Activated T-cell treated with anti-CD3 and anti-CD28 coated beads for 1 hour (primary cell): Measurements from ENCODE around the gene POLR2J2.
"Not testable (repeated sequence)": the region's sequence is repeated elsewhere in the genome, so short reads cannot be mapped to it uniquely, and the experiment has no call there.

Source experiments
- DNase-seq: peaks from one replicate; pipeline ENCODE4 v3.0.0-alpha.2; 2020; ENCODE audit warnings: low read depth

POLR2J2 gene

DNA sequence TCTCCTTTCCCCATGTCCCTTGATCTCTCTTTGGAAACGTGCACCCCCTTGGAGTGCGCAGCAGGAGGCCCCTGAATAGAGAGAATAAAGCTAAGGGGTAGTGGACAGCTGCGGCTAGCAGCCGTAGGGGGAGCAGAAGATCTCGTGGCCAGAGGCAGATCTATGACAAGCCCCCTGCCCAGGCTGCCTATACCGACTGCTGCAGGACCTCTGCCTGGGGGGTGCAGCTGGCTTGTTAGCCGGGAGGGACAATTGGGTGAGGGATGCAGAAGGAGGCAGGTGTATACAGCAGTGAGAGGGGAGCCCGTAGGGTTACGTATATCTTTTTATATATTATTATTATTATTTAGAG is 469 bp upstream of the POLR2J2 start:
- DNase-seq: not testable (repeated sequence)

DNA sequence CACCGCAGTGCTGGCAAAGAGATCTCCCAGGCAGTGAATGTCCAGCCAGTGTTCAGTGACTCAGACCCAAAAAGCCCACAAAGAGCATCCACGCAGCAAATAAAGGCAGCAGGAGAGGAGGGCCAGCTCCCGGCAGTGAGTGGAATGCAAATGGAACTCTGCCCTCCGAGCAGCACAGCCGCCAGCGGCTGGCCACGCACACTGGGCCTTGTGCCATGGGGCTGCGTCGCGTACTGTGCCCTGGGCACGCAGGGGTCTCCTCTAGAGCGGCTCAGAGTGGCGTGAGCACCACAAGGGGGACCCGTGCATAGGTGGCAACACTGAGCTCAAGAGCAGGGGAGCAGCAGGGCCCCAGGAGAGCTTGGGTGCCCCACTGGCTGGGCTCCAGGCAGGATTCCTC is 3.9 kb downstream of the POLR2J2 start:
- not testable (repeated sequence) for DNase-seq

DNA sequence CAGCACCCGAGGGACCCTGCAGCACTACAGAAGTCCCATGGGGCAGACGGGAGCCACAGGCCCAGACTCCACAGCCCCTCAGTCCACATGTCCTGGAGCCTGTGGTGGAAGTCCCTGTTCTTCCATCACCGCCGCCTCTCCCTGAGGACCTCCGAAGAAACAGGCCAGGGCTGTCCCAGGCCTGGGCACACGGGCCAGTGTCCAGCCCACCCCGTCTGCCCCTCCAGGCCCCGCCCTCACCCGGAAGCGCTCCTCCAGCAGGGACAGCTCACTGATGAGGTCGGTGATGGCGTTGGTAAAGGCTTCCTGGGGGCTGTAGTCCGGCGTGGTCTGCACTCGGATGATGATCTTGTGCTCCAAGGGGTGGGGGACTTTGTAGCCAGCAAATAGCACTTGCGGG is 4.6 kb downstream of the POLR2J2 start:
- DNase-seq: not testable (repeated sequence)

DNA sequence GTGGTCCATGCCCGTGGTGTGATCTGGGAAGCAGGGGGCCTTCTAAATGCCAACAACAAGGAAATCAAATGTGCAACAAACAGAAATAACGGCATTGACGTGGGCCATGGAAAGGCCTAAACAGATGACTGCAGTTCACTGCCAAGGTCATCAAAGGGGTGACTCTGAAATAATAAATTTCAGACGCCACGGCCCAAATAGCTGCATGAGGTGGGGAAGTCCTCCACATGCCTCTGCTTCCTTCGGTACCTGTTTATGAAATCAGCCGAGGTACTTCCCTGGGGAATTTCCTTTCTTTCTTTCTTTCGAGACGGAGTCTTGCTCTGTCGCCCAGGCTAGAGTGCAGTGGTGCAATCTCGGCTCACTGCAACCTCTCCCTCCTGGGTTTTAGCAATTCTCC is 6.7 kb downstream of the POLR2J2 start:
- DNase-seq: not testable (repeated sequence)

DNA sequence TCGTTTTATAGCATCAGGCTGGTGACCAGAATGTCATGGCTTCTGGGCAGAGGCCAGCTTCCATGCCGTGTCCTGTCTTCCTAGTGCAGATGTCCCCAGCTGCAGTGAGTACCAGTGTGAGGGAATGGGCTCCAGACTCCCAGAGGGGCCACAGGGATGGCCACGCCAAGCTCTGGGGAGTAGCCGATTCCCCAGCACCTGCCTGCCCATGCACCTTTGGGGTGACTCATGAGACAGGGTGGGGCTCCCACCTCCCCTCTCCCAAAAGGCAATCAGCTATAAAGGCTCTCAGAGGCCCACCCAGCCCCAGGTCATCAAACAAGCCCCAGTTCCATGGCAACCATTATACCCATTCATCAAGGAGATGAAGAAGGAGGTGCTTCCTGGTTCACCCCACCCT is 21.5 kb downstream of the POLR2J2 start, which contains the start of gene SPDYE2B:
SPDYE2B (plus strand) TSS at position 396 of the 400 bp plus-strand sequence. CDS start 2,030 bp downstream, outside the sequence.
- not testable (repeated sequence) for DNase-seq

DNA sequence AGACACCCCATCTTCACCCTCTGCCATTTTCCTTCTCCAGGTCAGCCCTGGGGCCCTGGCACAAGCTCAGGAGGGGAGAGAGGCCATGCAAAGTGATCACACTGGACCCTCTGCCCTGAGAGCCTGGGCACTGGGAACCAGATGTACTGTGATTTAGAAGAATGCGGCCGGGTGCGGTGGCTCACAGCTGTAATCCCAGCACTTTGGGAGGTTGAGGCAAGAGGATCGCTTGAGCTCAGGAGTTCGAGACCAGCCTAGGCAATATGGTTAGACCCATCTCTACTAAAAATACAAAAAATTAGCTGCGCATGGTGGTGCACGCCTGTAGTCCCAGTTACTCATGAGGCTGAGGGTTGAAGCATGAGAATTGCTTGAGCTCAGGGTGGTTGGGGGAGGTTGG is 23.6 kb downstream of the POLR2J2 start:
- not testable (repeated sequence) for DNase-seq

DNA sequence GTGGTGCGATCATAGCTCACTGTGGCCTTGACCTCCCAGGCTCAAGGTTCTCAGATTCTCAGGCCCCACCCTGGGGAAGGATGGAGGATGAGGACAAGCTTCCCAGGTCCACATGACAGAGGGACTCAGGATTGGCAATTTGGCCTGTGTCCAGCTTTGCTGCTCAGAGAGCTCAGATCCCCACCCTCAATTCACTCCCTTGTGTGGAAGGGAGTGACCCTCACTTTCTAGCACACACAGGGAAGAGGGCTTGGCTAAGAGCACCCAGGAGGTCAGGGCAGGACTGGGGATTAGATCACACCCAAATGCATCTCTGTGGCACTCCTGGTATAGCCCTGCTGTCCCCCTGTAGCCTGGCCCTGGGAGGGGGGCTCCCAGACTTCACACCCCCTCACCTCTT is 28.1 kb downstream of the POLR2J2 start:
- not testable (repeated sequence) for DNase-seq

DNA sequence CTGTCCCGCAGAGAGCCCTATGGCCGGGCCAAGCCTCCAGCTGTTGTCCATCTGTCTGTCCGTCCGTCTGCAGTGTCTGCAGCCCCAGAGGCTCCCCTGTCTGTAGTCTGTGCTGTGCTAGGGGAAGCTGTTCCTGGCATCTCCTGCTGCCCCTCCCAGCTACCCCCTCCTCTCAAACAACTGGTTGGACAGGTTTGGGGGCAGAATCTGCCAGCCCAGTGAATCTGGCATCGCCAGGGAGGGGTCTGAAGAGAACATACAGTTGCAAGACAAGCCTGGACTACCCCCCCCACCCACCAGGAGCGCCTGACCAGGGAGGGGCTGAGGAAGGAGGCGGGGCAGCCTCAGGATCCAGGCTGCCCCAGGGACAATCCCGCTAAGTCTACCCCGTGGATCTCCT is 28.8 kb downstream of the POLR2J2 start, which contains the start of gene UPK3BL1:
UPK3BL1 (minus strand) TSS at position 101 of the 400 bp plus-strand sequence; CDS start at position 51, 50 bp downstream.
- DNase-seq: not testable (repeated sequence)

DNA sequence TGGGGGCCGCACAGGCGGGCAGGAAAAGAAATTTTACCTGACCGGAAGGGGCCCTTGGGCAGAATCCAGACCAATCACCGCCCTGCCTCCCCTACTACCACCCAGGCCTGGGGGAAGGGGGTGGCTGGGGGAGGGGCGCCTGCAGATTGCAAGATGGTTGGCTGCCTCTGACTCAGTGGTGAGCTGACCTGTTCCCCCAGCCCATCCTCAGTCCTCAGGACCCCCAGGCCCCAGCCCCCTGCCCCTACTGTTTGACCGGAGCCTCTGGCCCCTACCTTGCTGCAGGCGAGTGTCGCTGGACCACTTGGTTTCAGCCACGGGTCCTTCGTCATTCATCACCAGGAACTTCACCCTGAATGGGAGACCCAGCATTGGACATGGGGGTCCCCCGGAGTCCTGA is 32.6 kb downstream of the POLR2J2 start:
- not testable (repeated sequence) for DNase-seq

DNA sequence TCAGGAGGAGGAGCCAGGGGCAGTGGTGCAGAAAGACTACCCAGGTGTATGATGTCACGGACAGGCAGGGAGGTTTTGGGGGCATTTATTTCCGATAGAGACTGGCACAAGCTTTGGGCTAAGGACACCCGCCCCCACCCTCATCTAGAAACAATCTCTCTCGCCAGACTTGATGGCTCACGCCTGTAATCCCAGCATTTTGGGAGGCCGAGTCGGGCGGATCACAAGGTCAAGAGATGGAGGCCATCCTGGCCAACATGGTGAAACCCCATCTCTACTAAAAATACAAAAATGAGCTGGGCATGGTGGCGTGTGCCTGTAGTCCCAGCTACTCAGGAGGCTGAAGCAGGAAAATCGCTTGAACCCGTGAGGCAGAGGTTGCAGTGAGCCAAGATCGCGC is 34.5 kb downstream of the POLR2J2 start:
- not testable (repeated sequence) for DNase-seq

DNA sequence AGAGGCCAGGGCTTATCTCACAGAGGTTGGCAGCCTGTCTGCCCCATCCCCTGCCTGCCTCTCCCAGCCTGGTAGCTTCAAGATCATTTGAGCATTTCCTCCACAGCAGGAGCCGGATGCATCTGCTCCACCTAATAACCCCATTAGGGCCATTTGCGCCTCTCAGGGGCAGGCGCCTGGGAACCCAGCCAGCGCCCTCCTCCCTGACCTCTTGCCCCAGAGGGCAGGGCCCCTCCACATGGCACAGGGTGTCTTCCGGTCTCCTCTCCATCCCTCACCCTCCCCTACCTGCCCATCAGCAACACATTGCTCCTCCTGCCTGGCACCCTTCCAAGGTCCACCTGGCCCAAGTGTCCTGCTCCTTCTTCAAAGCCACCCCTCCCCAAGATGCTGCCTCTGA is 36.1 kb downstream of the POLR2J2 start:
- not testable (repeated sequence) for DNase-seq

DNA sequence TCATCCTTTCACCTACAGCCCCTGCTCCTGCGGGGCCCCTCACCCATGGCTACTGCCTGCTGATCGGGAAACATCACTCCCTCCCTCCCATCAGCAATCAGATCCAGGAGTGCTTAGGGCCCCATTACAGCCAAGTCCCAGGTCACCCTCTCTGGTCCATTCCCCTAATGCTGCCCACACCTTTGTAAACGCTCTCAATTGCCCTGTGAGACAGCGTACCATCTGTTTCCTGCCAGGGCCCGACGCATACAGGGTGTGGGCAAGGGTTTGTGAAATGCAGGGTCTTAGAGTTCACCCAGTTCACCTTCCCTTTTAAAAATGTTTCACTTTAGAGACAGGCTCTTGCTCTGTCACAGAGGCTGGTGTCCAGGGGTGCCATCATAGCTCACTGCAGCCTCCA is 37.2 kb downstream of the POLR2J2 start:
- DNase-seq: not testable (repeated sequence)

DNA sequence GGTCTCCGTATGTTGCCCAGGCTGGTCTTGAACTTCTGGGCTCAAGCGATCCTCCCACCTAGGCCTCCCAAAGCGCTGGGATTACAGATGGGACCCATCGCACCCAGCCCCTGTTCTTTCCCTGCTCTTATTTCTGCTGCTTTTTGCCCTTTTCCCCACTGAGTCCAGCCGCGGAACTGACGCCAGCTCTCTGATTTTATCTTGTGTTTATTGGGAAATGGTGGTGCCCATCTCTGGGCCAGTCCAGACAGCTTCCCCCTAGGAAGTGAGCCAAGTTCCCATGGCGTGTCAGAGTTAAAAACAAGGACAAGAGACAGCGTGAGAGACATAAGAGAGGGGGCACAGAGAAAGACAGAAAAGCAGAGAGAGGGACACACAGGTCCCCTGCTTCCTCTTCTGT is 40.8 kb downstream of the POLR2J2 start:
- DNase-seq: not testable (repeated sequence)

DNA sequence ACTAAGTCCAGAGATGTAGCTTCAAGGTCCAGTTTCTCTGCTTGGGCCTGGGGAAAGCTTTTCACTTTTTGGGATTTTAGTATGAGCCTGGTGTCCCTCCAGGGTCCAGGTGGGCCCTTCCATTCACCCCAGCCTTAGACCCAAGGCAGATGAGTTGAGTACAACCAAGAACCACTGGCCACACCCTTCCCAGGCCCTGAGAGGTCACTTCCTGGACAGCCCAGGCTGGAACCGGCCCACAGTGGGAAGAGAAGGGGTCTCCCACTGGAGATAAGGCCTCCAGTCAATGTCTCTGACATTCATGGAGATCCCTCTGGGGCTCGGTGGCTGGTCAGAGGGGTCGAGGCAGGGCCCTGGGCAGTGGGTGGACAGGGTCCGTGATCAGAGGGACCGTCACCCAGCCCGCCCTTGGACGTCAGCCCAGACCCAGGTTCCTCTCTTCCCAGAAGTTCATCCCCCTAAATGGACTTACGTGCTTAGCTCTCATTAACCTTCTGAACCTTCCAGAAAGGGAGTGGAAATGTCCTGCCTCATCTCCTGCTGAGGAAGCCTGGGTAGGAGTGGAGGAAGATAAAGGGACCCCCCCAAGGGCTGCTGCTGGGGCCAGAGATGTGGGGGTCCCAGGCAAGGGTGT is 44.1 kb downstream of the POLR2J2 start:
- DNase-seq: not testable (repeated sequence)

DNA sequence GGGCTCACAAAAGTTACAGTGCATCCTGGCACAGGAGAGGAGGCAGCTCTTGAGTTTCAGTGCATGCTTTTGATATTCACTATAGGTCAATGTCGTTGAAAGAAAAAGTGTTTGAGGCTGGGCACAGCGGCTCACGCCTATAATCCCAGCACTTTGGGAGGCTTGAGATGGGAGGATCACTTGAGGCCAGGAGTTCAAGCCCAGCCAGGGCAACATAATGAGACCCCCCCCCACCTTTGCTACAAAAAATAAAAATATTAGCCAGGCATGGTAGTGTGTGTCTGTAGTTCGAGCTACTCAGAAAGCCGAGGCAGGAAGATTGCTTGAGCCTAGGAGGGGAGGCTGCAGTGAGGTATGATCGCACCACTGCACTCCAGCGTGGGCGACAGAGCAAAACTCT is 53.3 kb downstream of the POLR2J2 start:
- not testable (repeated sequence) for DNase-seq

DNA sequence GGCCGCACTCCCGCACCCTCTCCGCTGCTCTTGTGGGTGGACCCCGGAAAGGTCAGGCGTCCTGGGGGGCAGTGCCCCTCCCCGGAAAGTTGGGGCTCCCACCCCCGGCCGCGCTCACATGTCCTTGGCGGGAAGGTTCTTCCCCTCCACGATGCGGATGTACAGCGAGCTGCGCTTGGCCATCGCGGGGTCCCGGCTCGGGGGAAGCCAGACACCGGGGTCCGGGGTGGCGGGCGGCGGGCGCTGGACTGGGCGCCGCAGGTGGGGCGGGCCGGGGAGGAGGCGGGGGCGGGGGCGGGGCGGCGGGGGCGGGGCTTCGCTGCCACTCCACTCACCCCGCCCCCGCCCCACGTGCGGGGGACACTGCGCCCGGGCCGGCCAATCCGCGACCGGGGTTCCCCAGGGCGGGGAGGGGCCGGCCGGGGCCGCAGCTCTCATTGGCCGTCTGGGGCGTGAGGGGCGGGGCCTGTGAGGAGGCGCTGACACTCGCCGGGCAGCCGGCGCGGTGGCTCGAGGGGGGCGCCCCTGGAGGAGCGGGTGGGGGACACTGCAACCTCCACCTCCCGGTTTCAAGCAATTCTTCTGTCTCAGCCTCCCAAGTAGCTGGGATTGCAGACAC is 54.8 kb downstream of the POLR2J2 start, which contains the start of gene RASA4:
RASA4 (minus strand) TSS at position 250 of the 619 bp plus-strand sequence; CDS start at position 183, 67 bp downstream.
- DNase-seq: not testable (repeated sequence)
